AG09319 (cell line): ENCODE measurements around the gene DGCR6L.
"Not testable (repeated sequence)": the region's sequence is repeated elsewhere in the genome, so short reads cannot be mapped to it uniquely, and the experiment has no call there.

Source experiments
- DNase-seq: peaks from one replicate; pipeline ENCODE4 v3.0.0-alpha.2; 2010; ENCODE audit warnings: low read depth; ENCODE audit errors: extremely low read depth
- CTCF ChIP-seq: IDR thresholded peaks from 2 replicates; pipeline ENCODE4 v1.5.1; 2011; ENCODE audit warnings: low read depth, mild to moderate bottlenecking, inconsistent platforms, low read length, moderate library complexity

Gene DGCR6L

DNA sequence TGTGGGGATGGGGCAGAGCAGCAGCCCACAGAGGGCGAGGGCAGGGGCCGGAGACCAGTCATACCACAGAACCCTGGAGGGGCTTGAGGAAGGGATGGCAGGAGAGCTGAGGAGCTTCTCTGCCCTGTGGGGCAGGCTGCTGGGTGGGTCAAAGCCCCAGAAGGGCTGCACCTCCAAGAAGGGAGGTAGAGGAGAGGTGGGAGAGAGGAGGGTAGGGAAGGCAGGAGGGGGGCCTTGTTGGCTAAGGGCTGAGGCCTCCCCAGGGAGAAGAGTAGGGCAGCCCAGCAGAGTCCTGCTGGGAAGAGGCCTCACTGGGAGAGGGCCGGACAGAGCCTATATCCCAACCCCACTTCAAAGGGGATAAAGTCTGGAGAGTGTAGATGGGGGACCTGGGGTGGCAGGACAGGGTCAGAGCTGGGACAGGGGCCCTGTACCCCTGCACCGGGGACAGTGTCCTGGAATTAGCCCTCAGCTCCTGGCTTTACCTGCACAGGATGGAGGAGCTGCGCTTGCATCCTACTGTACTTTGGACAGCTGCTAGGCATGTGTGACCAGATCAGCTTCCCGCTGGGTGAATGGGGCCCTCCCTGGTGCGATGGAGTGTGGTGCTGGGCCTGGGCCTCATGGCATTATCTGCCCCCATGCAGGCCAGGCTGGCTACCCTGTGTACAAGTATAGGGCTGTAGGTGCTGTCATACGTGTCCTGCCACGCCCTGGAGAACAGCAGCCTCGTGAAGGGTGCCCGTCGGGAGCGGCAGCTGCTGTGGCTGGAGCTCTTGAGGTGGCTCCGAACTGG lies 7.3 kb downstream of the DGCR6L start:
- no peak for TF ChIP-seq CTCF
- DNase-seq: no peak

DNA sequence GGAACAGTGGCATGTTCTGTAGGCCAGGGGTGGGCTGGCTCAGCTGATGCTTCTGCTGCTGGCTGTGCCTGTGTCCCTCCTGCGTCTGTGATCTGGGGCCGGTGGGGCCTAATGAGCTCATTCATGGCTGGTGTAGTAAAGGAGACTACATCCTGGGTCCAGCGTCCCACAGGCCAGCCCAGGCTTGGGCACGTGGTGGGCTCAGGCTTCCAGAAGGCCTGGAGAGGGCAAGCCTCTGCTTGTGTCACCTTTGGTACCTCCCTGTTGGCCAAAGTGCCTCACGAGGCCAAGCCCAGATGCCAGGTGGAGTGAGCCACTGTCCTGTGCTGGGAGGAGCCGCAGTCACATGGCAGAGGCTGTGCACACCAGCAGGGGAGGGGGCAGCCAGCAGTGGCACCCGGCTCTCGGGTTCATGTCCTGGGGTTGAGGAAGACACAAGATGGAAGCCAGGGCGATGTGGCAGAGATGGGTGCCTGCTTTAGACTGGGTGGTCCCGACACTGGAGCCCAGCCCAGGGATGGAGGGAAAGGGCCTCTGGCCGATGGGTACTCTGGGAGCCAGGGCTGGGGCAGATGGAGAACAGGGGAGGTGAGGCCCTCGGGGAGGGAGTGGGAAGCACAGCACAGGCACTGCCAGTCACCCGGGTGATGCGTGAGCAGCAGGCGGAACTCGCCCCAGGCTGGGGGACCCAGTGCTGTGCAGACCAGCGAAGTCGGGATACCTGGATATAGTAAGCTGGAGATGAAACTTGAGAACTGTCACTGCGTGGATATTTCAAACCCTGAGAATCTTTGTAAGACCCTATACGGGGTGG lies 8.4 kb downstream of the DGCR6L start:
- not testable (repeated sequence) for DNase-seq

GRCh38 chr22:20310773-20311172 lies 9.1 kb downstream of the DGCR6L start:
- DNase-seq: not testable (repeated sequence)

- not testable (repeated sequence) for DNase-seq
These were observed 9.7 kb downstream of the DGCR6L start for GRCh38 chr22:20310180-20310579.

- DNase-seq: not testable (repeated sequence)
These were observed 10.8 kb downstream of the DGCR6L start for GRCh38 chr22:20308806-20309650.

DNA sequence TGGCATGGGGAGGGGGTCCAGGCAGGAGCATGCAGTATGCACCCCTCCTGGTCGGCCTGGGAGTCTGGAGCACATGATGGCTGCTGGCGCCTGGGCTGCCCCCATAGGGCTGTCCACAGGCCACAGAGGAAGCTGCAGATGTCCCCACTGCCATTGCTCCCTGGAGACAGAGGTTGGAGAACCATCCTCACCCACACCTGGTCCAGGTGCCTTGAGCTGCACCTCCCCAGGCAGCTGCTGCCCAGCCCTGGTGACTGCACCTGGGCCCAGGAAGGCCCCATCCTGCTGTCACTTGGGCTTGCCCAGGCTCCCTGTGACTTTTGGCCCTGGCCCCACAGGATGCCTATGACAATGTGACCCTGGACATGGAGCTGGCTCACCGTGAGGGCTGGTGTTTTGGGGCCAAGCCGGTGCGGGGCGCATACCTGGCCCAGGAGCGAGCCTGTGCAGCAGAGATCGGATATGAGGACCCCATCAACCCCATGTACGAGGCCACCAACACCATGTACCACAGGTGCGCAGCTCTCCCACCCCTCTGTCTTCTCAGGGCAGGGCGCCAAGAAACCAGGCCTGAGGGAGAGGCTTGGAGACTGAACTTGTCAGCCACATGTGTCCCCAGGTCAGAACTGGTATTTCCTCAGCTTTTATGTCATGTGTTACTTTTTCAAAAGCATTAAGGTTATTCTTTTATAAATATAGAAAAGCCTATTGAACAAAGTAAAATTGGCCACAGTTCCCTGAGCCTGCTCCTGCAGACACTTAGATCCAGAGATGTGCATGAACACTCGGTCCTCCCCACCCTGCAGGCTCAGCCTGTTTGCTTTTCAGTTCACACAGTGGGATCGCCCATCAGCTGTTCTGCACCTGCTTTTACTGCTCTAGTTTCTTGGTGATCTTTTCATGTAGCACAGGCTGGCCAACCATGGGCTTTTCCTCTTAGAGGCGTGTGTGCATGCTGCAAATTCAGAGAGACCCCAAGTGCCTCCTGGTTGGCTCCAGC lies 12.1 kb downstream of the DGCR6L start:
- not testable (repeated sequence) for DNase-seq

DNA sequence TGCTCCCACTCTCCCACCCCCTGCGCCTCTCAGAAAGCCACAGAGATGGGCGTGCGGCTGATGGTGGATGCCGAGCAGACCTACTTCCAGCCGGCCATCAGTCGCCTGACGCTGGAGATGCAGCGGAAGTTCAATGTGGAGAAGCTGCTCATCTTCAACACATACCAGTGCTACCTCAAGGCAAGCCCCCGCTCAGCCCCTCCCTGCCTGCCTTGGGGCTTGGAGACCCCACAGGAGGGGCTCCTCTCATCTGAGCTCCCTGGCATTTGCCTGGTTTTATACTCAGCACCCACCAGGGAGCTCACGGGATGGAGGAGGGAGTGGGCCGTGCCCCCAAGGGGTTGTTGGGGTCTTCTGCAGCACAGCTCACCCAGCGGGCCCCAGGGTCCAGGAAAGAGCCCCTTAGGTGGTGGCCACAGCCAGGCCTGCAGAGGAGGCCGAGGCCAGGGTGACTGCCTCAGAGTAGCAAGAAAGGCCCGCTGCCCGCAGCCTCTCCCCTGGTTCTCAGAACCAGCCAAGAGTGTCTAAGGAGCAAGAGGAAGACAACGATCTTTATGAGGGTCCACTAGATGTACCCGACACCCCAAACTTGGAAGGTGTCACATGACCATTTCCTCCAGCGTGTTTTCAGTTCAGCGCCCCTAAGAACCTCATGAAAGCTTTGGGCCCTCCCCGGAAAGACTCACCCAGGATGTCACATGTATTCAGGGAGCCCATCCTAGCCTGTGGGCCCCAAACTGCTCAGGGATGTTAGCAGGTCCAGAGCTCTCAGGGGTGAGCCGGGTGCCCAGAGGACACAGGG lies 13.0 kb downstream of the DGCR6L start:
- DNase-seq: not testable (repeated sequence)

- DNase-seq: no peak
- TF ChIP-seq CTCF: no peak
These were observed 13.8 kb downstream of the DGCR6L start for GRCh38 chr22:20305894-20306645.

- not testable (repeated sequence) for DNase-seq
These were observed 14.5 kb downstream of the DGCR6L start for GRCh38 chr22:20305230-20305893.
